ENCODE results near the gene ERAL1.

Gene ERAL1

DNA sequence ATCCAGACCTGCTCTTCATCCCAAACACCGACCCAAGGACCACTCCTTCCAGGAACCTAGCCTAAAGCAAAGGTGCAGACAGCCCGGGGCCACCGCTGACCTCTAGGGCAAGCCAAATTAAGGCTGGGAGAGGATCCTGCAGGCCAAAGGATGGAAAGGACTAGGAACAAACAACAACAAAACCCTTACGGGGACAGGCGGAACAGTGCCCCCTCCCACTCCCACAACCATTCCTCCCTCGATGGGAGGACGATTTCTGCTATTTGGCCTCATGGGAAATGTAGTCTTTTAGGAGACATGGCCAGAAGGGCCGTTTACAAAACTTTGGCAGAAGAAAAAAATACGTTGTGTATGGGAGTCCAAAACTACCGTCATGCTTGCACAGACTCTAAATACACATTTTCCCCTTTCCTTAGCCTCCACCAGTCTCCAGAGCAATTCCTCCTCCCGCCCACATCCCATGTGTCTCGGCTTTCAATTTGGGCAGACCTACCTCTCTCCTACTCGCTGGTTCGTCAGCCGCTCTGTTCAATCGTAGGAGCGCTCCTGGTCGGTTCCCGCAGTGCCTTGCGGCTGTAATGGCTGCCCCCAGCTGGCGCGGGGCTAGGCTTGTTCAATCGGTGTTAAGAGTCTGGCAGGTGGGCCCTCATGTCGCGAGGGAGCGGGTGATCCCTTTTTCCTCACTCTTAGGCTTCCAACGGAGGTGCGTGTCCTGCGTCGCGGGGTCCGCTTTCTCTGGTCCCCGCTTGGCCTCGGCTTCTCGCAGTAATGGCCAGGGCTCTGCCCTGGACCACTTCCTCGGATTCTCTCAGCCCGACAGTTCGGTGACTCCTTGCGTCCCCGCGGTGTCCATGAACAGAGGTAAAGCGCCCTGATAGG is at the start of gene ERAL1:
Gene ERAL1 (plus strand): TSS at position 560 of the 879 bp plus-strand sequence. CDS start 19 bp downstream, at position 579.
- TF ChIP-seq GATA3 (IDR thresholded peaks at IDR 0.05; ENCODE audit: low read depth, low read length) (no peak), GATA2 (IDR thresholded peaks at IDR 0.05; ENCODE audit: low read depth, low read length) (no peak)

DNA sequence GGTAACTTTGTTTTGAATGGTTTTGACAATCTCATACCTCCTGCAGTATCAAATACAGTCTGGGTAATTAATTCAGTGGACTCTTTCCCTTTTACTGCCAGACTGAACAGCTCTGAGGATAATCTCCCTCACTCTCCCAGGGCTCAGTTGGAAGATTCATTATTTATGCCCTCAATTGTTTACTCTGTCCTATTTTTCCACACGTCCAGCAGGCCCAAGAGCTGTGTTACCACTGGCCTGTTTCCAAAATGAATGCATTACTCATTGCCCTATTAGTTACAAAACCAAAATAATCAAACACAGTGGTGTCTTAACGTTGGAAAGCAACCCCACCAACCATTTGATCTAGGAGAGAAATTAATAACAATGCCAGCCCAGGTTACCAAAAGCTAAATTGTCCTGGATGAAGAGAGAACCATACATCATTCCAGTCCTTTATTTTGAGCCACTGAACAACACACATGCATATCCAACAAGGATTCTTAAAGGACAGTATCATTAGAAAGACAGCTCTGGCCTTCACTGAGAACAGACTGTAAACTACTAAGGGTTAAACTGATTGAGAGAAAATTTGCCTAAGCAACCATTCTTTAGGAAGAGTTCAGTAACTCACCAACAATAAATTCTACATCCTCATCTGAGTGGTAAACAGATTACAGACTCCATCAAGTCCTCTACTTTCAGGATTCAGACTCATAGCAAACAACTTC is 46.7 kb upstream of the ERAL1 start:
- TF ChIP-seq GATA3 (IDR thresholded peaks at IDR 0.05; ENCODE audit: low read depth, low read length) (no peak), GATA2 (IDR thresholded peaks at IDR 0.05; ENCODE audit: low read depth, low read length) (no peak)

DNA sequence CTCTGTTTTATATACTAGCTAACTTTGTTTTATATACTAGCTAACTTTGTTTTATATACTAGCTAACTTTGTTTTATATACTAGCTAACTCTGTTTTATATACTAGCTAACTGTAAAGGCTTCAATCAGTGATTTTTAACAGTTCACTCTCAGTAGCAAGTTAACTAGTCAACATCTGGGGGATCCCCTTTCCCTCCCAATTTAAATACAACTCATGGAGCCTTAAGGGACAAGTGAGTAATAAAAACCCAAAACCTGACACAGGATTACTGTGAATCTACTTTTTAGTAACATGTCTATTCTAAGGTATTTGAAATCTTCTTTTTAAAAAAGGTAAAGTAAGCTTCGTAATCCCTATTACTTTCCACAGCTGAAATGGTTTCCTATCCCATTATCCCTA is 44.4 kb upstream of the ERAL1 start:
- no peak for TF ChIP-seq GATA3 (IDR thresholded peaks at IDR 0.05; ENCODE audit: low read depth, low read length)
- TF ChIP-seq GATA2 (IDR thresholded peaks at IDR 0.05; ENCODE audit: low read depth, low read length): no peak

DNA sequence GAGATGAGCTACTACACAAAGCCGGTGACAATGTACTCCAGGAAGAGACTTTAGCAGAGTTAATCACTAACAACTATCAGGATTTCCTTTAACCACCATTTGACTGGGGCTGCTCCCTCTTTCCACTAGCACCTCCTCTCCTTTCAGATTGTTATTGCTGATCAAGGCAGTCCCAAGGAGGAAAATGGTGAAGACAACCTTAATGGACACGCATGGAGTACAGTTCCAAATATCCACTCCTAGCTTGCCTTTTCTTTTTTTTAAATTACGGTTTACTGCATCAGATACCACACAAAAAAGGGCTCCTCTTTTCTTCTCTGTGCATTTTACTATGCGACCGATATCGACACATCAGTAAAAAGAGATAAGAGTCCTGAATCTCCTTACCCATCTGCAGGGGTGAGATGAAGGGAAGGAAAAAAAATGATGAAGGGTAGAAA is 43.1 kb upstream of the ERAL1 start:
- TF ChIP-seq GATA2 (IDR thresholded peaks at IDR 0.05; ENCODE audit: low read depth, low read length) (peak; percentile 41; the same call in 1 of the 2 replicates), GATA3 (IDR thresholded peaks at IDR 0.05; ENCODE audit: low read depth, low read length) (peak; percentile 48; the same call in 1 of the 2 replicates)

DNA sequence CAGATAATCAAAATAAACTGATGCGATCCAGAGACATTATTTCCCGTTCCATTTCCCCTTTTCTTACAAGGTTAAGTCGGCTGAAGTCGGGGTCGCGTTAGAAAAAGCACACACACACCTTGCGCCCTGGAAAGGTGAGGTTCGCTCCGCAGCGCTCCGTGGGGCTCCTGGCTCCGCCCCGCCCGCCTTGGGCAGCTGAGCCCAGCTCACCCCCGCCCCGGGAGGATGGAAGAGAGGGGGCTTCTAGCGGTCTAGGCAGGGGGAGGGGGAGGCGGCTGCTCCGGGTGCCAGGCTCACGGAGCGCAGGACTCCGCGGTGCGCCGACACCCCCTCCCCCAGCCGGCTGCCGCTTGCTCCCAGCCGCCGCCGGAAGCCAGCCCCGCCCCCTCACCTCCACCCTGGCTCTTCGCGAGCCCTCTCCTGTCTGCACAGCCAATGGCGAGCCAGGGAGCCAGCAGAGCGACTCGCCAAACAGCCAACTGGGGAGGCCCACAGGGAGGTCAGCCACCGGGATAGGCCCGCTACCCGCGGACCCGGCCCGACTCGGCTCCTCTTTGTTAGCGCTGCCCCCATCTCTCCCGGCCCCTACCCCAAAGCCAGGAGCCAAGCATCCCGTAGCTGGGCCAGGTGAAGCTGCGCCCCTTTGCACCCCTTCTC is 42.6 kb upstream of the ERAL1 start:
- TF ChIP-seq GATA2 (IDR thresholded peaks at IDR 0.05; ENCODE audit: low read depth, low read length): no peak
- TF ChIP-seq GATA3 (IDR thresholded peaks at IDR 0.05; ENCODE audit: low read depth, low read length): no peak

DNA sequence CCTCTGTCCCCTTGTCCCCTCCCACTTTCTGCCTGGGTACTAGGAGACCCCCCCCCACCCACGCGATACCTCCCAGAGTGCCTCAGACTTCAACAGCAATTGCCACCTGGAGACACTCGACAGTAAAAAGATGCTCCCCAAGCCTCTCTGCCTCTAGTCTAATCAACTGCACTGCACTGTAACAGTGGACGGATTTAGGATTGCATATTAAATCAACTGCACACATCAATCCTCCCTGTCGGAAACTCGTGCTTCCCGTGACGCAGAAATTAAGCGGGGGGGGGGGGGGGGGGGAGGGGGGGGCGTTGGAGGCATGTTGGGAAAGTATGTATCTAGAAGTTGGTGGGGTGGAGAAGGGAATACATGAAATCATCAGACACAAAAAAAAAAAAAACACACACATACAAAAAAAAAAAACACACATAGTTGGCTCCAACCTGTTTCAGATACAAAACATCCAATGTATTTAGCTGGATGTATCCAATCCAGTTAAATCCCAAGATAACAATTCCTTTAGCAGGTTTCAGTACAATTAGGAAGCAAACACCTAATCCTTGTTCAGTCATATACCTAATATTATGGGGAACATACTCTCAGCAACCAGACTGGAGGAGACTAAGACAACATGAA is 42.0 kb upstream of the ERAL1 start:
- TF ChIP-seq GATA3 (IDR thresholded peaks at IDR 0.05; ENCODE audit: low read depth, low read length) (no peak), GATA2 (IDR thresholded peaks at IDR 0.05; ENCODE audit: low read depth, low read length) (no peak)

DNA sequence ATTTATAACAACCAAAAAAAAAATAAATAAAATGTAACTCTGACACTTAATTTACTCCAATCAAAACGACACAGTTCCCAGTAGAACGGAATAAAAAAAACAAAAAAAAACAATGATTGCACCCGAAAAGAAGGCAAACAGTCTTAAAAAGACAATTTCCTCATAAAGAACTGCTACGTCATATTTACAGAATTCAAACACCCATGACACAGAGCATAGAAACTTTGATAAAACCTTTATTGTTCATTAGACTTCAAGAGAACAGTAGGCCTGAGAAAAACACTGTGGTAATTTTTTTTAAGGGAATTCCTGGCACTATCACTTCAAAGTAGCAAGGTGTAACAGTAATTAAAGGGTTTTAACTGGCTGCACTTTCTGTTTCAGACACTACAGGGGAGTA is 38.3 kb upstream of the ERAL1 start:
- no peak for TF ChIP-seq GATA3 (IDR thresholded peaks at IDR 0.05; ENCODE audit: low read depth, low read length)
- TF ChIP-seq GATA2 (IDR thresholded peaks at IDR 0.05; ENCODE audit: low read depth, low read length): no peak

DNA sequence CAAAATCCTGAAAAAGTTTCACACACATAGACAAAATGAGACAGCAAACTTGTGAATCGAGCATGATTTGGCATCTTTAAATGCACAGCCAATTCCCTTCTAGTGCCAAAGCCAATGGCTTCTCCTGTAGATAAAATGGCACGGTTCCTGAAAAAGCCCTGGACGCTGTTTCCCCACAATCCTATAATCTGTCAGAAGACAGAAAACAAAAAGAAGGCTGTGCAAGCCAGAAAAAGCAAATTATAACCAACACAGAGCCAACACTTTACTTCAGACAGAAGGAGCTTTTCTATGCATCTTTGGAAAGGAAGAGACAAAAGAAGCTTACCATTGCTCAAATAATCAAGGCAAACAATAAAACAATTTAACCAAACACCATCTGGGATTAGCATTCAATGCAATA is 36.0 kb upstream of the ERAL1 start:
- no peak for TF ChIP-seq GATA3 (IDR thresholded peaks at IDR 0.05; ENCODE audit: low read depth, low read length)
- TF ChIP-seq GATA2 (IDR thresholded peaks at IDR 0.05; ENCODE audit: low read depth, low read length): no peak

DNA sequence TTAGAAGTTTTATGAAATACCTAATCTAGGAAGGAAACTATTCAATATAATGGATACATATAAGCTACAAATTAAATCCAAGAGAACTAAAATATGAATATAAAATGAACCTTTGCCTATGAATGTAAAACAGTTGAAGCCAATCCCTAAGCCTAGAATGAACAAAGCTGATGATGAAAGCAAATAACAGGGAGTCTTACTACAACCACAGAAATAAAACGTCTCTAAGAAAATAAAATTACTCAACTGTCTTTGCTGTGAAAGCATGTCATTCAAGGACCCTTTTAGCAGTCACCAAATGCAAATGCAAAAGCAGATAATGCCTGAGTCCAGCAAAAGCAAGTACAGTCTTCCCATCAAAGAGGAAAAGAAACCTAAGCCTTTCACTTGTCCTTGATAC is 35.2 kb upstream of the ERAL1 start:
- no peak for TF ChIP-seq GATA3 (IDR thresholded peaks at IDR 0.05; ENCODE audit: low read depth, low read length)
- no peak for TF ChIP-seq GATA2 (IDR thresholded peaks at IDR 0.05; ENCODE audit: low read depth, low read length)

DNA sequence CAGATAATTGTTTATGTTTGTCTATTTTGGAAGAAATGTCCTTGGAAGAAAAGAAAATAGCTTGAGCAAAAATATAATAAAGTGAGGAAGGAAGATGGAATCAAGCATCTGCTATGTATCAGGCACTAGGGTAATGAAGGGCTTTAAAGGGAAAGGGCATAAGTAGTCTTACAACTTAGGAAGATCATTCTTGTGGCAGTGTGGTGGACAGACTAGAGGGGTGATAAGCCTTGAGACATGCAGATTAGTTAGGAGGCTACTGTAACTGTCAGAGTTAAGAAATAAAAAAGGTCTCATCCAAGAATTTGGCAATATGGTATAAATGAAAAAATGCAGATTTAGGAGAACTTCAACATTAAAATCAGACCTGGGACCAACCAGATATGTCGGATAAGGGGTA is 27.1 kb upstream of the ERAL1 start:
- TF ChIP-seq GATA2 (IDR thresholded peaks at IDR 0.05; ENCODE audit: low read depth, low read length) (no peak), GATA3 (IDR thresholded peaks at IDR 0.05; ENCODE audit: low read depth, low read length) (no peak)

DNA sequence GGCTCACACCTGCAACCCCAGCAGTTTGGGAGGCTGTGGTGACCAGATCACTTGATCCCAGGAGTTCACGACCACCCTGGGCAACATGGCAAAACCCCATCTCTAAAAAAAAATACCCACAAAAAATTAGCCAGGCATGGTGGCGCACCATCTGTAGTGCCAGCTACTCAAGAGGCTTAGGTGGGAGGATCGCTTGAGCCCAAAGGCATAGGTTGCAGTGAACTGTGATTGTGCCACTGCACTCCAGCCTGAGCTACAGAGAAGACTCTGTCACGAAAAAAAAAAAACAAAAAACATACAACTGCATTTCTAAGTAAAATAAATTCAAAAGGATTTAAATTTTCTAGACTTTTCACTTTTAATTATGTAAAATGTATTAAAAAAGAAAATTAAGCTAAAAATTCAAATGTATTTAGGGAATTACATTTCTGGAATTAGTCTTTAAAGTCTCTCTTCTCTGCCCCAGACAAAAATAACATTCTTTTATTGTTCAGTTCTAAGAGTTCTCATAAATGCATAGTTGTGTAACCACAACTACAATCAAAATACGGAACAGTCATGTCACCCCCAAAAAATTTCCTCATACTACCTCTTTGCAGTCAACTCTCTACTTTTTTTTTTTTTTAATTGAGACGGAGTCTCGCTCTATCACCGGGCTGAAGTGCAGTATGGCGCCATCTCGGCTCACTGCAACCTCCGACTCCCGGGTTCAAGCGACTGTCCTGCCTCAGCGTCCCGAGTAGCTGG is 26.3 kb upstream of the ERAL1 start:
- TF ChIP-seq GATA2 (IDR thresholded peaks at IDR 0.05; ENCODE audit: low read depth, low read length) (no peak), GATA3 (IDR thresholded peaks at IDR 0.05; ENCODE audit: low read depth, low read length) (no peak)

DNA sequence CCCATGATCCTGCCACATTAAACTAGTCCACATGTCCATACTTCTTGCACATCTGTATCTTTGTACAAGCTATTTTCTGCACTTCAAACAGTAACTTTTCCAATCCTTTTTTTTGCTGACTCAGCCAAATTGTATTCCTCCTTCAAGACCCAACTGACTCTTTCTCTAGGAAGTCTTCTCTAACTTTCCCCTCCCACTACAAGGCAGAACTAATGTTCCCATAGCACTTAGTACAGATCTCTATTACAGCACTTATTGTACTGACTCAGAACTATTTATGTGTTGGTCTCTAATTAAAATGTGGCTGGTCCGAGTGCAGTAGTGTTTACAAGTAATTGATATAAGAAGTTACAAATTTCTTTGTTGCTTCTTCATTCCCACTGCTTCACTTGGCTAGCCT is 20.4 kb upstream of the ERAL1 start:
- TF ChIP-seq GATA2 (IDR thresholded peaks at IDR 0.05; ENCODE audit: low read depth, low read length) (no peak), GATA3 (IDR thresholded peaks at IDR 0.05; ENCODE audit: low read depth, low read length) (no peak)

DNA sequence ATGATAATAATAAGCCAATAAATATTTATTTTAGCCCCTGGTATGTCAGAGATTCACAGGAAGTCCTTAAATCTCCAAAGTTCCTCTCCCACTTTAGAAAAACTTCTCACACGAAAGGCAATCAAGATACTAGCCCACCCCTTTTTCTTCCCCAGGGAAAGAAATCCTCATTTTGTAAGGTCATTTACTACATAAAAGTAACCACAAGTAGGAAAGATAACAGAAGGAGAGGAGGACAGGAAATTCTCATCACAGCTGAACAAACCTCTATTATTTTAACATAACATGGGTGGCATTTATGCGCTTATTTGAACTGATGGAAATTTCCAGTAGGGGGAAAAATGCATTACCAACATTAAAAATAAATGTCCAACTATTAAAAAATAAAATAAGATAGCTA is 15.6 kb upstream of the ERAL1 start:
- TF ChIP-seq GATA2 (IDR thresholded peaks at IDR 0.05; ENCODE audit: low read depth, low read length) (no peak), GATA3 (IDR thresholded peaks at IDR 0.05; ENCODE audit: low read depth, low read length) (no peak)

All from SH-SY5Y (cell line).